K562 (cell line): ENCODE measurements around the gene YOD1.

Experiments
- ATF2 ChIP-seq: sonication (generic); formaldehyde crosslinking; IDR thresholded peaks from 2 replicates; pipeline ENCODE4 v1.8.1; 2022; ENCODE audit warnings: missing genetic modification reagents
- CTCF ChIP-seq, 3 experiments: IDR thresholded peaks in 2 of 3; conservative IDR thresholded peaks in 1 of 3; 2 replicates each; pipeline ENCODE4 v1.5.1; 2011 to 2012; ENCODE audit warnings: low read length in 3 of 3, mild to moderate bottlenecking in 3 of 3, control low read depth in 2 of 3, improper control_type of control experiment in 1 of 3, inconsistent platforms in 1 of 3, low read depth in 1 of 3, mixed read lengths in 1 of 3, moderate library complexity in 1 of 3; ENCODE audit not compliant: insufficient read depth in 2 of 3
- ELK1 ChIP-seq: sonication (generic); formaldehyde crosslinking; IDR thresholded peaks from 2 replicates; pipeline ENCODE4 v1.8.1; 2022; ENCODE audit warnings: missing genetic modification reagents
- EZH2 ChIP-seq: IDR thresholded peaks from 2 replicates; pipeline ENCODE4 v1.6.1; 2012; ENCODE audit warnings: low read depth, mild to moderate bottlenecking, inconsistent platforms, low read length, borderline replicate concordance
- KAT7 ChIP-seq: sonication (generic); formaldehyde crosslinking; IDR thresholded peaks from 2 replicates; pipeline ENCODE4 v1.8.0; 2022; ENCODE audit warnings: missing genetic modification reagents, mild to moderate bottlenecking, borderline replicate concordance
- KDM4B ChIP-seq, 2 experiments: fragments of 450-650 bp in 1 of 2; sonication (generic) in 1 of 2; IDR thresholded peaks; 2 replicates each; pipeline ENCODE4 v1.6.1; 2016 to 2017; ENCODE audit warnings: borderline replicate concordance in 2 of 2, antibody characterized with exemption in 1 of 2, low read depth in 1 of 2, mild to moderate bottlenecking in 1 of 2
- MYC ChIP-seq, 2 experiments: fragments of 250-450 bp in 1 of 2; sonication (Bioruptor Pico) in 1 of 2; IDR thresholded peaks; 2 replicates each; pipeline versions ENCODE4 v1.5.1 to v1.6.1; 2012 to 2021; ENCODE audit warnings: low read depth in 2 of 2, borderline replicate concordance in 1 of 2, improper control_type of control experiment in 1 of 2, low read length in 1 of 2, mild to moderate bottlenecking in 1 of 2, moderate library complexity in 1 of 2
- NFIC ChIP-seq: fragments of 450-650 bp; IDR thresholded peaks from 2 replicates; pipeline ENCODE4 v1.6.1; 2017; ENCODE audit warnings: mild to moderate bottlenecking, inconsistent platforms
- POLR2A ChIP-seq: fragments of 450-650 bp; conservative IDR thresholded peaks from 2 replicates; pipeline ENCODE4 v1.6.1; 2016
- TRIM24 ChIP-seq, 2 experiments: fragments of 450-650 bp; IDR thresholded peaks; 2 replicates each; pipeline ENCODE4 v1.6.1; 2016
- YY1 ChIP-seq, 3 experiments: IDR thresholded peaks; 2 replicates each; pipeline ENCODE4 v1.6.1; 2011; ENCODE audit warnings: low read length in 2 of 3, mild to moderate bottlenecking in 2 of 3, moderate library complexity in 2 of 3, borderline replicate concordance in 1 of 3, control low read depth in 1 of 3, low read depth in 1 of 3; ENCODE audit not compliant: insufficient read depth in 3 of 3, insufficient replicate concordance in 2 of 3, control insufficient read depth in 1 of 3, insufficient read length in 1 of 3; ENCODE audit errors: extremely low read depth in 1 of 3
- ZBTB40 ChIP-seq, 2 experiments: fragments of 450-650 bp in 1 of 2; sonication (generic) in 1 of 2; formaldehyde crosslinking in 1 of 2; IDR thresholded peaks; 2 replicates each; pipeline versions ENCODE4 v1.7.1 to v1.9.0; 2016 to 2022; ENCODE audit warnings: inconsistent platforms in 1 of 2, mild to moderate bottlenecking in 1 of 2, missing genetic modification reagents in 1 of 2

- TF ChIP-seq CTCF (IDR thresholded peaks at IDR 0.05 in 2 of 3, conservative IDR thresholded peaks at IDR 0.05 in 1 of 3; ENCODE audit: insufficient read depth in 2 of 3, low read depth in 1 of 3, low read length in 3 of 3) = no peak
- TF ChIP-seq ELK1 (CRISPR knock-in tag) = no peak
- TF ChIP-seq TRIM24 (IDR thresholded peaks at IDR 0.05) = no peak
- TF ChIP-seq POLR2A = no peak
- TF ChIP-seq KAT7 (CRISPR knock-in tag) = no peak
- no peak for TF ChIP-seq NFIC
- TF ChIP-seq YY1 (IDR thresholded peaks at IDR 0.05; ENCODE audit: borderline replicate concordance in 1 of 3, control insufficient read depth in 1 of 3, extremely low read depth in 1 of 3, insufficient read depth in 3 of 3, insufficient read length in 1 of 3, insufficient replicate concordance in 2 of 3, low read depth in 1 of 3, low read length in 2 of 3) = no peak
- no peak for TF ChIP-seq KDM4B (IDR thresholded peaks at IDR 0.05; ENCODE audit: borderline replicate concordance in 2 of 2, low read depth in 1 of 2)
- no peak for TF ChIP-seq ZBTB40 (IDR thresholded peaks at IDR 0.05)
- TF ChIP-seq ZBTB40 (CRISPR knock-in tag; IDR thresholded peaks at IDR 0.05) = no peak
- no peak for TF ChIP-seq MYC (IDR thresholded peaks at IDR 0.05; ENCODE audit: low read depth, low read length)
- no peak for TF ChIP-seq MYC (CRISPR knock-in tag; IDR thresholded peaks at IDR 0.05; ENCODE audit: borderline replicate concordance, low read depth)
- TF ChIP-seq EZH2 = no peak
- TF ChIP-seq ATF2 (CRISPR knock-in tag) = no peak
Measured at GRCh38 chr1:207019161-207019560, 31.8 kb downstream of the YOD1 start.
